T-helper 2 cell treated with Interferon-gamma antibody and Interleukin-4, amounts not matched to agents 100 ng/mL and 5 ng/mL, for 36 hours (primary cell): Measurements from ENCODE around the gene APOL4. TPM values are rescaled to one million over a fixed set of nuclear protein-coding genes. Genes with fewer than 3 reads are reported as not detected.
"Not testable (repeated sequence)": the region's sequence is repeated elsewhere in the genome, so short reads cannot be mapped to it uniquely, and the experiment has no call there.

Experiments
- intact Hi-C: fragments of 100-400 bp; cut with micrococcal nuclease; formaldehyde crosslinking; loops from one replicate; pipeline ENCODE4 v1.15.1; 2023
- total RNA-seq: library from RNA; stranded (reverse); gene quantifications from 2 replicates; pipeline ENCODE4 v1.2.3, GENCODE V29; 2022

The APOL4 gene, protein sequence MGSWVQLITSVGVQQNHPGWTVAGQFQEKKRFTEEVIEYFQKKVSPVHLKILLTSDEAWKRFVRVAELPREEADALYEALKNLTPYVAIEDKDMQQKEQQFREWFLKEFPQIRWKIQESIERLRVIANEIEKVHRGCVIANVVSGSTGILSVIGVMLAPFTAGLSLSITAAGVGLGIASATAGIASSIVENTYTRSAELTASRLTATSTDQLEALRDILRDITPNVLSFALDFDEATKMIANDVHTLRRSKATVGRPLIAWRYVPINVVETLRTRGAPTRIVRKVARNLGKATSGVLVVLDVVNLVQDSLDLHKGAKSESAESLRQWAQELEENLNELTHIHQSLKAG
- 0.98 and 1.8 TPM in 2 replicates for total RNA-seq

GRCh38 chr22:36201630-36202319 is at the start of gene APOL4:
Gene APOL4 (minus strand): TSS chr22:36201809. CDS start chr22:36201734, 75 bp downstream.
- intact Hi-C loops = no loop called here

- intact Hi-C loops = not testable (repeated sequence)
These were observed 48.8 kb upstream of the APOL4 start for GRCh38 chr22:36250292-36250960.

GRCh38 chr22:36249160-36249559 is 47.6 kb upstream of the APOL4 start:
- intact Hi-C loops = no loop called here

GRCh38 chr22:36247955-36248354 is 46.3 kb upstream of the APOL4 start:
- intact Hi-C loops = no loop called here

DNA sequence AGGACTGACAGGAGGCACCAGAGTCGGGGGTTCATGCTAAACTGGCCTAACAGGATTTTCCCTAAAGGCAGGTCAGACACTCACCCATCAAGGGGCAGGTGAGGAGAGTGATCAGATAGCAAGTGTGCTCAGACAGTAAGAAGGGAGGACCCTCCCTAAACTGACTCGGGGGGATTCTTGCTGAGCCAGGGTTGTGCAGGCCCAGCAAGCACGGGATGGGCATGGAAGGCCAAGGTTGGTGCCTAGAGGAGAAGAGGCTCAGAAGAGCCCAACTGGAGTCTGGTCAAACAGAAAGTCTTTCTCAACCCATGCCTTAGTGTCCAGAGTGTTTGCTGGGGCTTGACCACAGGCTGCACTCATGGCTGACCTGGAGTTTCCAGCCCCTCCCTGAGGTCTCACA is 45.1 kb upstream of the APOL4 start:
- intact Hi-C loops = no loop called here

- intact Hi-C loops = no loop called here
These were observed 44.3 kb upstream of the APOL4 start for GRCh38 chr22:36245805-36246356.

DNA sequence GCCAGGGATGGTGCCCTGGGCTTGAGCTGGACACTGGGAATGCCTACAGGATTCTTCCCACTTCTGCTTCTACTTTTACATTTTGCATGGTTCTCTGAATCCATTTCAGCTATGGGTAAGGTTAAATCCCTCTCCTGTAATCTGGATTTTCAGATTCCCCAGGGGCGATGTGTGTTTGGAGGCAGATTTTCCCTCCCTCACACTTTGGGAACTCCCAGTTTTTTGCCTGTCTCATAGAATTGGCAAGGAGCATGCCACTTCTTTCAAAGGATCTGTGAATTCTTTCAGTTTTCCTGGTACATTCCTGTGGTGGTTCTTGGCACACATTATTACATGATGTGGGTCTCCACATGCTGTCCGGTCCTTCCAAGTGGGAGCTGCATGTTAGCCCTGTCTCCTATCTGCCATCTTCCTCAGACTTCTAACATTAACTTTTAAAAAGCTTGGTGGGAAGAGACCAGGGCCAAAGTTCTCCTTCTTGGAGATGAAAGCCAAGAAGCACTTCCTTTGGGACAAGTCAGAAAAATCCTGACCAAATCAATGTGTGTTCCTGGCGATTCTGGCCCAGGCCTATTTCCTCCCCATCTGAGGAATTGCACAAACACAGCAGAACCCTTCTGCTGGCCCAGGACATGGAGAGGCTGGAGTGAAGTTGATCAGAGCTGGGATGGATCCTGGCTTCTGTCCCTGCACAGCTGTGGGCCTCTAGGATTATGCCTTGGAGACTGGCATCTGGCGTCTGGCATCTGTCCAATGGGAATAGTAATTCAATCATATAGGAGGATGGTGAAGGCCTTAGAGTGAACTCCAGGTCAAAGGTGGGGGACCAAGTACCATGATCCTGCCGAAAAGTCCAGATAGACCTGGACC is 43.1 kb upstream of the APOL4 start:
- intact Hi-C loops = no loop called here

- intact Hi-C loops = no loop called here
These were observed 42.4 kb upstream of the APOL4 start for GRCh38 chr22:36243986-36244385.

GRCh38 chr22:36239401-36240171 is 38.0 kb upstream of the APOL4 start, which contains the start of gene APOL2:
Gene APOL2 (minus strand): TSS chr22:36239527. CDS start chr22:36233162, 6,365 bp downstream.
- intact Hi-C loops = loop anchor here (1.0 to 2.0 kb wide), 2 partner anchors 14 to 289 kb away; partner anchors contain the start of genes APOL1 and EIF3D

DNA sequence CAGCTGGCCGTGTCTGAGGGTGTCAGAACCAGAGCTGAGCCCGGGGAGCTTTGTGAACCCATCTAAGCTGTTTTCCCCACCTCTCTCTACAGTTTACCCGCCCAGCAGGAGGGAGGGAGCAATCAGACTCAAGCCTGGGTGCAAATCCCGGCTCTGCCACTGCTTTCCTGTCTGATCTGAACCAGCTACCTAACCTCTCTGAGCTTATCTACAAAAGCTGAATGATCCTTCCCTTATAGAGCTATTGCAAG is 37.5 kb upstream of the APOL4 start:
- intact Hi-C loops = loop anchor here (1.0 to 2.0 kb wide), 2 partner anchors 14 to 290 kb away; partner anchors contain the start of genes APOL1 and EIF3D

- intact Hi-C loops = loop anchor here (1.0 to 2.0 kb wide), 3 partner anchors 15 to 290 kb away; partner anchors contain the start of genes APOL1, APOL3 and EIF3D
These were observed 37.0 kb upstream of the APOL4 start for GRCh38 chr22:36238373-36239149.

- intact Hi-C loops = loop anchor here (1.0 to 2.0 kb wide), 2 partner anchors 77 to 291 kb away; partner anchors contain the start of genes APOL3 and EIF3D
These were observed 36.1 kb upstream of the APOL4 start for GRCh38 chr22:36237462-36238372.

DNA sequence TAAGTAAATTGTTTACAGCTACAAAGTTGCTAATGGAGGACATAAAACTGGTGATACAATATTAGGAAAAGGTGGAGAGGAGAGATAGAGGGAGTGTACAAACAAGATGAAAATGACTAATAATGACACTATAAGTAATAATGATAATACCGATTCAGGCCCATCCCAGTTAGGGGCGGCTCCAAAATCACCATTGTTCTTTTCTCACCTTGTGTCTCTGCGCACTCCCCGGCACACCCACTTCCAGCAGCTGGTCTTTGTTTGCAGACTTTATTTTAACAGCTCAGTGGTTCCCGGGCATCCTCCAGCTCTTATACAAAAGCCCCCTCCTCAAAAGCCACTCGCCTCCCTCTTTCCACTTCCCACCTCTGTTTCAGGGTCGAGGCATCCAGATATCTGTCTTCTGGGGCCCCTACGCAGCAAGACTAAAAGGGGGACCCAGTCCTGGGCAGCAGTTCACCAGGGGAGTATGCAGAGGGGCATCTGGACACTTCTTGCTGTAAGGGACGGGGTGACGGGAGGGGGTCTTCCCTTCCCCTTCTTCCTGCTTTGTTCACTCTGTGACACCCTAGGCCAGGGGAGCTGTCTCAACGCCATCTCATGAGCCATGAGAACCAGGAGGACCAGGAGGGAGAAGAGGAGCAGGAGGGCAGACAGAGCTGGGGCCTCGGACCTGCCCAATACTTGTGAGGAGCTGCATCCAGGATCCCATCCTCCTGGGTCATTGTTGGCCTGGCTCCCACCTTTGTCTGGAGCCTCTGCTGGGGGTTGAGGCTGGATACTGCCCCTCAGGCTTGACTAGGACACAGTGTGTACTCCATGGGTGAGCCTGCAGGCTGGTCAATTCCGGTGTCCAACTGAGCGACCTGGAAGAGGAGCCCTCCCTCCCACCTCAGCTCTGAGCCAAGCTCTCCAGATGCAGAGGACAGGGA is 35.0 kb upstream of the APOL4 start:
- intact Hi-C loops = no loop called here

DNA sequence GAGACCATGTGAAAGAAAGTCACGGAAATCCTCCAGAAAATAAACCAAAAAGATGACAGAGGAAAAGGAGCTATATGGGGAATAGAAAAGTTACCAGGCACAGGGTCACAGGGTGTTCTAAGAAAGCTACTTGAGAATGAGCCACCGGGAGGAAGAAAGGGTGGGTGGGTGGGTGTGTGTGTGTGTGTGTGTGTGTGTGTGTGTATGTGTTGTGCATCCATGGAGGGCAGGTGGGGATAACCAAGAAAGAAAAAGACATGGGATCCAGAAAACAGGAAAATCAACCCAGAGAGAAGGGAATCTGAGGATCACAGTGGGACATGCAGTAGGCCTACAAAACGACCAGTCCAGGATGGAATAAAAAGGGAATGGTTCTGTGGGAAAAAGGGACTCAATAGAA is 34.0 kb upstream of the APOL4 start:
- intact Hi-C loops = no loop called here

- intact Hi-C loops = no loop called here
These were observed 33.3 kb upstream of the APOL4 start for GRCh38 chr22:36234919-36235318.

DNA sequence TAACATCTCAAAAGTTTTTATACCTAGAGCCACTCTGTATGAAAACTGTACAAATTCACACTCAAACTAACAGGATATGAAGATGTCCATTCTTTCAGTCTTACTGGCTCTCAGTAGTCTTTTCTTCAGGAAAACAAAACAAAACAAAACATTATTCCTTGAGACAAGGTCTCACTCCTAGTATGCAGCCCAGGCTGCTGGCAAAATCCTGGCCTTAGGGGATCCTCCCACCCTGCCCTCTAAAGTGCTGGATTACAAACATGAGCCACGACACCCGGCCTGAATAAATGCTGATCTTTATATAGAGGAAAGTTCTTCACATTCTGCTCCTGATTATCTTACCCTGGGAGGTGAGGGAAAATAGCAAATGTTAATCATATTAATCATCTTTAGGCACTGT is 32.6 kb upstream of the APOL4 start:
- intact Hi-C loops = no loop called here

DNA sequence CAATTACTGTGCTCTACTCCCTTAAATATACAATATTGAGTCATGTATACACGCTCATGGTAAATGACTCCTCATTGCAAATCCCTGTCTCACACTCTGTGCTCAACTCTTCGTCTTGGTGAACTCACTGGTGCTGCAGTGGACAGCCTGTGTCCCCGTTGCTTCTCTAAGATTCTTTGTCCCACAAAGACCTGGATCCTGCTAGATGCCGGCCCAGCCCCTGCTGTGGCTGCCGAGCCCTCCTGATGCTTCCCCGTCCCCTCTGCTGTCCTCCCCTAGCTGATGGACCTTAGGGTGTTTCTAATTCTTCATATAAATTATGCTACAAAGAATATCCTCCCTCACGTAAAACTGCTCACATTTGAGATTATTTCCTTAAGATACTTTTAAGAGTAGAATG is 32.2 kb upstream of the APOL4 start:
- intact Hi-C loops = no loop called here
